Right lobe of liver (tissue), 4 donors: ENCODE measurements around the gene VAV3.

Experiments
- POLR2A ChIP-seq: fragments of 450-650 bp; IDR thresholded peaks from one replicate; pipeline ENCODE4 v1.6.1; 2017; ENCODE audit warnings: antibody characterized with exemption, mild to moderate bottlenecking
- TF ChIP-seq, protein P1 (sequence below), 4 donors: fragments of 200-600 bp in 3 of 4; fragments of 450-650 bp in 1 of 4; IDR thresholded peaks; one replicate each; pipeline versions ENCODE4 v1.5.1 to v1.8.0; 2016 to 2022; ENCODE audit warnings: antibody characterized with exemption in 4 of 4, mild to moderate bottlenecking in 2 of 4
- donor health status: DM: no; HTN: no; CAD: no.
- donor health status: DM: no; HTN: no; CAD: no.
- donor health status: DM: no; HTN: yes; CAD: no.

- TF ChIP-seq, protein P1, sequence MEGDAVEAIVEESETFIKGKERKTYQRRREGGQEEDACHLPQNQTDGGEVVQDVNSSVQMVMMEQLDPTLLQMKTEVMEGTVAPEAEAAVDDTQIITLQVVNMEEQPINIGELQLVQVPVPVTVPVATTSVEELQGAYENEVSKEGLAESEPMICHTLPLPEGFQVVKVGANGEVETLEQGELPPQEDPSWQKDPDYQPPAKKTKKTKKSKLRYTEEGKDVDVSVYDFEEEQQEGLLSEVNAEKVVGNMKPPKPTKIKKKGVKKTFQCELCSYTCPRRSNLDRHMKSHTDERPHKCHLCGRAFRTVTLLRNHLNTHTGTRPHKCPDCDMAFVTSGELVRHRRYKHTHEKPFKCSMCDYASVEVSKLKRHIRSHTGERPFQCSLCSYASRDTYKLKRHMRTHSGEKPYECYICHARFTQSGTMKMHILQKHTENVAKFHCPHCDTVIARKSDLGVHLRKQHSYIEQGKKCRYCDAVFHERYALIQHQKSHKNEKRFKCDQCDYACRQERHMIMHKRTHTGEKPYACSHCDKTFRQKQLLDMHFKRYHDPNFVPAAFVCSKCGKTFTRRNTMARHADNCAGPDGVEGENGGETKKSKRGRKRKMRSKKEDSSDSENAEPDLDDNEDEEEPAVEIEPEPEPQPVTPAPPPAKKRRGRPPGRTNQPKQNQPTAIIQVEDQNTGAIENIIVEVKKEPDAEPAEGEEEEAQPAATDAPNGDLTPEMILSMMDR (IDR thresholded peaks at IDR 0.05): no peak
- TF ChIP-seq POLR2A: no peak
Measured at GRCh38 chr1:107538502-107538901, 426.5 kb downstream of the VAV3 start.
